Frontal cortex (tissue), 4 donors: ENCODE results near the gene NDUFB11. TPM values are rescaled to one million over a fixed set of nuclear protein-coding genes. Genes with fewer than 3 reads are reported as not detected.

Source experiments
- DNase-seq, 2 donors: peaks; one replicate each; pipeline ENCODE4 v3.0.0; 2012; ENCODE audit warnings: low spot score in 2 of 2
- FAIRE-seq: peaks from 2 replicates; lab custom pipeline; 2012; peaks lifted over from hg19 to GRCh38; lab: Jason Lieb, UNC
- total RNA-seq: library from RNA; depleted of rRNA; stranded (reverse); fragments of >200 nt; gene quantifications from one replicate; pipeline ENCODE4 v1.2.3, GENCODE V29; 2014
- donor health status: control.
- donor health status: control.
- donor health status: control.

The NDUFB11 gene
- 88.0 TPM for total RNA-seq

GRCh38 chrX:47144626-47145394 lies at the start of gene NDUFB11, which contains the start of gene RBM10:
Gene NDUFB11 (minus strand): TSS chrX:47144702. CDS start chrX:47144679, 23 bp downstream.
Gene RBM10 (plus strand): TSS chrX:47145221. CDS start chrX:47147482, 2,261 bp downstream.
- FAIRE-seq (no peak), DNase-seq (peak; percentile 79 to 84)

- FAIRE-seq (peak; percentile 92), DNase-seq (peak; percentile 85 to 91)
These were observed 49.1 kb upstream of the NDUFB11 start, which contains the start of gene UBA1 for GRCh38 chrX:47193475-47194193. Gene UBA1 (plus strand): TSS chrX:47193829. CDS start chrX:47198803, 4,974 bp downstream.

- FAIRE-seq = no peak
- no peak for DNase-seq
These were observed 47.4 kb upstream of the NDUFB11 start for GRCh38 chrX:47191806-47192401.

- FAIRE-seq (no peak), DNase-seq (no peak)
These were observed 46.8 kb upstream of the NDUFB11 start for GRCh38 chrX:47191331-47191730.

GRCh38 chrX:47190445-47191269 lies 46.2 kb upstream of the NDUFB11 start:
- DNase-seq (peak; percentile 82), FAIRE-seq (no peak)

GRCh38 chrX:47189906-47190305 lies 45.4 kb upstream of the NDUFB11 start:
- DNase-seq (no peak), FAIRE-seq (no peak)

- FAIRE-seq (no peak), DNase-seq (no peak)
These were observed 42.7 kb upstream of the NDUFB11 start for GRCh38 chrX:47187106-47187677.

- no peak for DNase-seq
- FAIRE-seq = no peak
These were observed 41.7 kb upstream of the NDUFB11 start for GRCh38 chrX:47186096-47186740.

GRCh38 chrX:47185241-47185640 lies 40.7 kb upstream of the NDUFB11 start:
- no peak for FAIRE-seq
- DNase-seq = no peak

- no peak for FAIRE-seq
- DNase-seq = no peak
These were observed 40.0 kb upstream of the NDUFB11 start for GRCh38 chrX:47184486-47184885.

GRCh38 chrX:47182106-47182700 lies 37.7 kb upstream of the NDUFB11 start:
- DNase-seq (no peak), FAIRE-seq (no peak)

GRCh38 chrX:47181301-47181700 lies 36.8 kb upstream of the NDUFB11 start:
- DNase-seq = no peak

GRCh38 chrX:47180346-47180745 lies 35.8 kb upstream of the NDUFB11 start:
- DNase-seq (no peak), FAIRE-seq (no peak)

More at GRCh38 chrX:47181301-47181700, 36.8 kb upstream of the NDUFB11 start:
- FAIRE-seq = no peak

GRCh38 chrX:47179928-47180255 lies 35.4 kb upstream of the NDUFB11 start:
- FAIRE-seq (no peak), DNase-seq (no peak)

GRCh38 chrX:47179221-47179927 lies 34.9 kb upstream of the NDUFB11 start:
- peak; percentile 44 to 54 for DNase-seq
- no peak for FAIRE-seq

GRCh38 chrX:47178337-47178736 lies 33.8 kb upstream of the NDUFB11 start:
- FAIRE-seq (no peak), DNase-seq (no peak)

- FAIRE-seq (no peak), DNase-seq (no peak)
These were observed 32.6 kb upstream of the NDUFB11 start for GRCh38 chrX:47177079-47177478.

- no peak for FAIRE-seq
- DNase-seq = no peak
These were observed 31.7 kb upstream of the NDUFB11 start for GRCh38 chrX:47176101-47176740.
